SIG-M5 (cell line): Measurements from ENCODE around the gene SLC37A2.

Experiments used
- DNase-seq: peaks from one replicate; lab custom pipeline; 2025; lab: John Stamatoyannopoulos, UW

The SLC37A2 gene

GRCh38 chr11:125071435-125071834 lies 8.3 kb downstream of the SLC37A2 start:
- DNase-seq = no peak

- DNase-seq = no peak
Observed at GRCh38 chr11:125071846-125072217, 8.7 kb downstream of the SLC37A2 start.

GRCh38 chr11:125072218-125072960 lies 9.3 kb downstream of the SLC37A2 start:
- DNase-seq = peak; percentile 73

- DNase-seq = no peak
Observed at GRCh38 chr11:125072961-125073590, 10.0 kb downstream of the SLC37A2 start.

GRCh38 chr11:125073616-125074483 lies 10.7 kb downstream of the SLC37A2 start:
- DNase-seq = no peak

GRCh38 chr11:125074511-125075241 lies 11.6 kb downstream of the SLC37A2 start:
- no peak for DNase-seq

GRCh38 chr11:125075242-125075625 lies 12.1 kb downstream of the SLC37A2 start:
- no peak for DNase-seq

- DNase-seq = no peak
Observed at GRCh38 chr11:125075900-125076317, 12.8 kb downstream of the SLC37A2 start.

GRCh38 chr11:125076378-125076945 lies 13.4 kb downstream of the SLC37A2 start:
- DNase-seq = no peak

- DNase-seq = no peak
Observed at GRCh38 chr11:125078016-125078415, 14.9 kb downstream of the SLC37A2 start.

- no peak for DNase-seq
Observed at GRCh38 chr11:125078516-125079140, 15.5 kb downstream of the SLC37A2 start.

- DNase-seq = no peak
Observed at GRCh38 chr11:125079151-125079877, 16.2 kb downstream of the SLC37A2 start.

- no peak for DNase-seq
Observed at GRCh38 chr11:125079878-125080530, 16.9 kb downstream of the SLC37A2 start.

GRCh38 chr11:125080531-125080911 lies 17.4 kb downstream of the SLC37A2 start:
- DNase-seq = no peak

- DNase-seq = no peak
Observed at GRCh38 chr11:125081098-125081798, 18.1 kb downstream of the SLC37A2 start.

- DNase-seq = no peak
Observed at GRCh38 chr11:125082040-125082439, 18.9 kb downstream of the SLC37A2 start.

GRCh38 chr11:125082611-125083311 lies 19.7 kb downstream of the SLC37A2 start:
- DNase-seq = no peak

GRCh38 chr11:125083312-125084056 lies 20.4 kb downstream of the SLC37A2 start:
- DNase-seq = no peak
